Panc1 (cell line): ENCODE results near the gene WDR90. TPM values are rescaled to one million over a fixed set of nuclear protein-coding genes. Genes with fewer than 3 reads are reported as not detected.

Experiments
- ATAC-seq: fragments of 200-7000 bp; cut with Tn5 transposase; 2 replicates; pipeline ENCODE4 v1.9.1; 2020; ENCODE audit warnings: mild to moderate bottlenecking, moderate library complexity
- BruUV-seq: library from RNA; stranded (reverse); fragments of 400-500 nt; replicated peaks from 2 replicates; lab custom pipeline; 2021; lab: Mats Ljungman, UMichigan
- CTCF ChIA-PET: fragments of 300-600 bp; sonication (Branson Sonifier 250); formaldehyde crosslinking; loops from one replicate; lab custom pipeline; 2022; ENCODE audit warnings: antibody characterized with exemption; lab: Charles Lee
- POLR2A ChIA-PET: fragments of 300-600 bp; sonication (Branson Sonifier 250); formaldehyde crosslinking; loops from one replicate; lab custom pipeline; 2022; ENCODE audit warnings: antibody characterized with exemption; lab: Charles Lee
- DNase-seq: peaks from one replicate; pipeline ENCODE4 v3.0.0-alpha.2; 2010; ENCODE audit warnings: low read depth, low spot score
- H3K27ac ChIP-seq: 2 replicates; pipeline ENCODE4 v1.5.1; 2011; ENCODE audit warnings: mild to moderate bottlenecking, low read length, inconsistent platforms
- H3K27me3 ChIP-seq: fragments of 200-500 bp; sonication (Bioruptor generic); 2 replicates; pipeline ENCODE4 v1.6.0; 2014; ENCODE audit warnings: low read length, inconsistent platforms; ENCODE audit not compliant: control insufficient read depth, insufficient read depth
- H3K36me3 ChIP-seq: fragments of 200-500 bp; sonication (Bioruptor generic); 2 replicates; pipeline ENCODE4 v1.5.1; 2014; ENCODE audit warnings: inconsistent platforms, mild to moderate bottlenecking, low read length, moderate library complexity; ENCODE audit not compliant: control insufficient read depth, insufficient read depth
- H3K4me1 ChIP-seq: 2 replicates; pipeline ENCODE4 v1.5.1; 2011; ENCODE audit warnings: inconsistent platforms, mild to moderate bottlenecking, low read length, moderate library complexity; ENCODE audit not compliant: control insufficient read depth, insufficient read depth
- H3K4me3 ChIP-seq, 2 experiments: 2 replicates each; pipeline ENCODE4 v1.5.1; 2011 to 2012; ENCODE audit warnings: low read depth in 2 of 2, low read length in 2 of 2, mild to moderate bottlenecking in 2 of 2, inconsistent platforms in 1 of 2, moderate library complexity in 1 of 2
- H3K9me3 ChIP-seq: fragments of 200-500 bp; sonication (Bioruptor generic); 2 replicates; pipeline ENCODE4 v1.5.1; 2014; ENCODE audit warnings: low read depth, mild to moderate bottlenecking, inconsistent platforms, low read length, moderate library complexity; ENCODE audit not compliant: control insufficient read depth, insufficient read depth
- POLR2AphosphoS5 ChIP-seq: IDR thresholded peaks from 2 replicates; pipeline ENCODE4 v1.6.1; 2012; ENCODE audit warnings: mild to moderate bottlenecking, low read depth, low read length, moderate library complexity
- SIN3A ChIP-seq: IDR thresholded peaks from 2 replicates; pipeline ENCODE4 v1.6.1; 2012; ENCODE audit warnings: low read depth, mild to moderate bottlenecking, low read length, moderate library complexity, borderline replicate concordance; ENCODE audit not compliant: insufficient read depth
- TCF7L2 ChIP-seq: IDR thresholded peaks from 2 replicates; pipeline ENCODE4 v1.6.1; 2011; ENCODE audit warnings: mild to moderate bottlenecking, low read depth, low read length, inconsistent platforms
- in situ Hi-C: cut with HindIII; loops from 2 replicates; pipeline ENCODE4 v1.10.0; 2016; ENCODE audit warnings: low sequenced_read_pairs, low pct_unique_long_range_greater_than_20kb
- intact Hi-C: fragments of 100-400 bp; cut with micrococcal nuclease; formaldehyde crosslinking; loops from one replicate; pipeline ENCODE4 v1.10.0; 2022; ENCODE audit not compliant: unreplicated experiment
- total RNA-seq: library from RNA; stranded (reverse); gene quantifications from one replicate; pipeline ENCODE4 v1.2.1, GENCODE V29; 2021; ENCODE audit not compliant: unreplicated experiment
- TF ChIP-seq, protein P1 (sequence below): fragments of 450-650 bp; IDR thresholded peaks from 2 replicates; pipeline ENCODE4 v1.5.1; 2017; ENCODE audit warnings: mild to moderate bottlenecking
- TF ChIP-seq, protein P2 (sequence below), 2 experiments: IDR thresholded peaks; 2 replicates each; pipeline ENCODE4 v1.6.1; 2011 to 2012; ENCODE audit warnings: low read depth in 2 of 2, control low read depth in 1 of 2, low read length in 1 of 2, mild to moderate bottlenecking in 1 of 2, moderate library complexity in 1 of 2; ENCODE audit not compliant: insufficient read depth in 1 of 2

WDR90 gene
- total RNA-seq, 1 experiment from 2014 or later, result 58.9 TPM

DNA sequence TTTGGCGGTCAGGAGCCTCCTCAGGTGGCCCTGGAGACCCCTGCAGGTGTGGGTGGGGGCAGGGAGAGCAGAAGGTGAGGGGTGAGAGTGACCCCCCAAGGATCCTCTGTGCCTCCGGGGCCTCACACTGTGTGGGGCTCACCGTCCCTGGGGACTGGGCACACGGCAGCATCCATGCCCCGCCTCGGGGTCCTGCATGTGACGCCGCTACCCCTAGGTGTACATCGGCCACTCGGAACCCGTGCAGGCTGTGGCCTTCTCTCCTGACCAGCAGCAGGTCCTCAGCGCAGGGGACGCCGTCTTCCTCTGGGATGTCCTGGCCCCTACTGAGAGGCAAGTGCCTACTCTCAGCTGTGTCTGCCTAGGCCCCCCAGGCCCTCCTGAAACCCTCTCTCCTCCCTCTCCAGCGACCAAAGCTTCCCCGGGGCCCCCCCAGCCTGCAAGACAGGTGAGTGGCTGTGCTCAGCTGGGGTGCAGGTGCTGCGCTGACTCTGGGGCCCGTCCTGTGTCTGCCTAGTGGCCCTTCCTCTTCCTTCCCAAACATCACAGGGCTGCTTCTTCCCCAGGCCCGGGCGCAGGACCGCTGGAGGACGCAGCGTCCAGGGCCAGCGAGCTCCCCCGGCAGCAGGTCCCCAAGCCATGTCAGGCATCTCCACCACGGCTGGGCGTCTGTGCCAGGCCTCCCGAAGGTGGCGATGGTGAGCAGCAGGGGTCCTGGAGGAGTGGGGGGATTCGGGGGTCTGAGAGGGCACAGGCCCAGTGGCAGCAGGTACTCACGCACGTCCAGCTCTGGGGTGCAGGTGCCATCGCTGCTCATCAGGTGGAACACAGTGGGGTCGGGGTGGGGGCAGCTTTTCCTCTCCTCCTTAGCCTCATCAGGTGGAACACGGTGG lies 9.8 kb downstream of the WDR90 start:
- Histone ChIP-seq H3K27me3 (no peaks in the 10 kb centered on the region), H3K4me3 (no peak overlapping the region), H3K9me3 (no peaks in the 10 kb centered on the region), H3K4me1 (peaks cover 15% of the 10 kb centered on the region), H3K27ac (no peak overlapping the region; the same call in 1 of the 2 replicates), H3K36me3 (no peaks in the 10 kb centered on the region)
- POLR2A ChIA-PET, result interaction anchor here (1.3 kb wide), 1 partner anchor 9 kb away, joined by 4 read pairs; the partner anchor contains the start of gene WDR90
- DNase-seq, result no peak
- CTCF ChIA-PET, result no interaction called here
- ATAC-seq, result no peak
- intact Hi-C loops (no loop called here), in situ Hi-C loops (no loop called here)
- BruUV-seq, result no TSS peak
- TF ChIP-seq, protein P1, sequence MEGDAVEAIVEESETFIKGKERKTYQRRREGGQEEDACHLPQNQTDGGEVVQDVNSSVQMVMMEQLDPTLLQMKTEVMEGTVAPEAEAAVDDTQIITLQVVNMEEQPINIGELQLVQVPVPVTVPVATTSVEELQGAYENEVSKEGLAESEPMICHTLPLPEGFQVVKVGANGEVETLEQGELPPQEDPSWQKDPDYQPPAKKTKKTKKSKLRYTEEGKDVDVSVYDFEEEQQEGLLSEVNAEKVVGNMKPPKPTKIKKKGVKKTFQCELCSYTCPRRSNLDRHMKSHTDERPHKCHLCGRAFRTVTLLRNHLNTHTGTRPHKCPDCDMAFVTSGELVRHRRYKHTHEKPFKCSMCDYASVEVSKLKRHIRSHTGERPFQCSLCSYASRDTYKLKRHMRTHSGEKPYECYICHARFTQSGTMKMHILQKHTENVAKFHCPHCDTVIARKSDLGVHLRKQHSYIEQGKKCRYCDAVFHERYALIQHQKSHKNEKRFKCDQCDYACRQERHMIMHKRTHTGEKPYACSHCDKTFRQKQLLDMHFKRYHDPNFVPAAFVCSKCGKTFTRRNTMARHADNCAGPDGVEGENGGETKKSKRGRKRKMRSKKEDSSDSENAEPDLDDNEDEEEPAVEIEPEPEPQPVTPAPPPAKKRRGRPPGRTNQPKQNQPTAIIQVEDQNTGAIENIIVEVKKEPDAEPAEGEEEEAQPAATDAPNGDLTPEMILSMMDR, result no peak; the same call in 1 of the 2 replicates
- TF ChIP-seq TCF7L2 (no peak), POLR2AphosphoS5 (no peak), SIN3A (no peak)
- TF ChIP-seq, protein P2, sequence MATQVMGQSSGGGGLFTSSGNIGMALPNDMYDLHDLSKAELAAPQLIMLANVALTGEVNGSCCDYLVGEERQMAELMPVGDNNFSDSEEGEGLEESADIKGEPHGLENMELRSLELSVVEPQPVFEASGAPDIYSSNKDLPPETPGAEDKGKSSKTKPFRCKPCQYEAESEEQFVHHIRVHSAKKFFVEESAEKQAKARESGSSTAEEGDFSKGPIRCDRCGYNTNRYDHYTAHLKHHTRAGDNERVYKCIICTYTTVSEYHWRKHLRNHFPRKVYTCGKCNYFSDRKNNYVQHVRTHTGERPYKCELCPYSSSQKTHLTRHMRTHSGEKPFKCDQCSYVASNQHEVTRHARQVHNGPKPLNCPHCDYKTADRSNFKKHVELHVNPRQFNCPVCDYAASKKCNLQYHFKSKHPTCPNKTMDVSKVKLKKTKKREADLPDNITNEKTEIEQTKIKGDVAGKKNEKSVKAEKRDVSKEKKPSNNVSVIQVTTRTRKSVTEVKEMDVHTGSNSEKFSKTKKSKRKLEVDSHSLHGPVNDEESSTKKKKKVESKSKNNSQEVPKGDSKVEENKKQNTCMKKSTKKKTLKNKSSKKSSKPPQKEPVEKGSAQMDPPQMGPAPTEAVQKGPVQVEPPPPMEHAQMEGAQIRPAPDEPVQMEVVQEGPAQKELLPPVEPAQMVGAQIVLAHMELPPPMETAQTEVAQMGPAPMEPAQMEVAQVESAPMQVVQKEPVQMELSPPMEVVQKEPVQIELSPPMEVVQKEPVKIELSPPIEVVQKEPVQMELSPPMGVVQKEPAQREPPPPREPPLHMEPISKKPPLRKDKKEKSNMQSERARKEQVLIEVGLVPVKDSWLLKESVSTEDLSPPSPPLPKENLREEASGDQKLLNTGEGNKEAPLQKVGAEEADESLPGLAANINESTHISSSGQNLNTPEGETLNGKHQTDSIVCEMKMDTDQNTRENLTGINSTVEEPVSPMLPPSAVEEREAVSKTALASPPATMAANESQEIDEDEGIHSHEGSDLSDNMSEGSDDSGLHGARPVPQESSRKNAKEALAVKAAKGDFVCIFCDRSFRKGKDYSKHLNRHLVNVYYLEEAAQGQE (IDR thresholded peaks at IDR 0.05; ENCODE audit: insufficient read depth in 1 of 2, low read depth in 2 of 2, low read length in 1 of 2), result no peak

DNA sequence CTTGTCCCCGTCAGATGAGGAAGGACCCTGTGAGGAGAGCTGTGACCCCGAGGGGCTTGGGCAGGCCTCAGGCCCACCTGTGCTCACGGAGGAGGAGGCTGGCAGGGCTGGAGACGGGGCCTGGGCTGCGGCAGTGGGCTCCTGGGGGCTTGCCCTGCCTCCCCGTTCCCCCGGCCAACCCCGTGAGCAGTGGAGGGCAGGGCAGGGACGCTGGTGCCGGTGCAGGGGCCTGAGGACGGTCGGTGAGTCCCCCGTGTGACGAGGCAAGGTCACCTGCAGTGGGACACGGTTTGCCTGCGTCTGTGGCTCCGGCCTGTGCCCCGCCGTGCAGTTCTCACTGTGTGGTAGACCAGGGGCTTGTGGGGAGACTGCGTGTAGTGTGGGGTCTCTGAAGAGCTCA lies 10.5 kb downstream of the WDR90 start:
- ChIA-PET CTCF (no interaction called here), POLR2A (interaction anchor here (1.3 kb wide), 1 partner anchor 10 kb away, joined by 4 read pairs; the partner anchor contains the start of gene WDR90)
- TF ChIP-seq, protein P1, result 0 out of 2 replicates have a peak, but pooled peaks have one; percentile 29
- TF ChIP-seq, protein P2 (IDR thresholded peaks at IDR 0.05; ENCODE audit: insufficient read depth in 1 of 2, low read depth in 2 of 2, low read length in 1 of 2), result no peak
- no peak for TF ChIP-seq TCF7L2
- no peaks in the 10 kb centered on the region for H3K36me3 ChIP-seq
- peak overlapping the region; percentile 87 for H3K27ac ChIP-seq
- ATAC-seq (no peak), DNase-seq (no peak)
- no peaks in the 10 kb centered on the region for H3K9me3 ChIP-seq
- no TSS peak for BruUV-seq
- intact Hi-C loops (no loop called here), in situ Hi-C loops (no loop called here)
- H3K4me3 ChIP-seq, result no peak overlapping the region; a peak in 1 of 4 replicates
- H3K27me3 ChIP-seq, result no peaks in the 10 kb centered on the region
- H3K4me1 ChIP-seq, result peaks cover 15% of the 10 kb centered on the region
